H1 (cell line): ENCODE measurements around the gene TFF1. TPM values are rescaled to one million over a fixed set of nuclear protein-coding genes. Genes with fewer than 3 reads are reported as not detected.

Experiments used
- CTCF ChIA-PET: fragments of 300-600 bp; sonication (Branson Sonifier 250); formaldehyde crosslinking; loops from one replicate; lab custom pipeline; 2021; ENCODE audit not compliant: partially characterized antibody; lab: Charles Lee
- POLR2A ChIA-PET: fragments of 300-600 bp; sonication (Branson Sonifier 250); formaldehyde crosslinking; loops from one replicate; lab custom pipeline; 2021; ENCODE audit warnings: inconsistent platforms; ENCODE audit not compliant: partially characterized antibody; lab: Charles Lee
- DNase-seq, 2 experiments: peaks; one replicate each; pipeline versions ENCODE4 v3.0.0 to v3.0.0-alpha.2; 2010 to 2022; ENCODE audit warnings: low spot score in 2 of 2, low read depth in 1 of 2, mixed read lengths in 1 of 2
- FAIRE-seq: peaks from 2 replicates; lab custom pipeline; 2011; peaks lifted over from hg19 to GRCh38; lab: Jason Lieb, UNC
- H2AFZ ChIP-seq: 2 replicates; pipeline ENCODE4 v1.8.1; 2012; ENCODE audit warnings: low read length, inconsistent platforms
- H2AK5ac ChIP-seq: 2 replicates; pipeline ENCODE4 v1.6.1; 2013; ENCODE audit warnings: low read depth, low read length
- H2BK120ac ChIP-seq: replicated peaks from 2 replicates; pipeline ENCODE3; 2013; ENCODE audit warnings: low read depth, low read length, inconsistent platforms
- H2BK12ac ChIP-seq: 2 replicates; pipeline ENCODE4 v1.6.1; 2013; ENCODE audit warnings: low read depth, low read length
- H2BK15ac ChIP-seq: 2 replicates; pipeline ENCODE4 v1.6.1; 2013; ENCODE audit warnings: low read length
- H2BK20ac ChIP-seq: 2 replicates; pipeline ENCODE4 v1.6.1; 2013; ENCODE audit warnings: low read length
- H2BK5ac ChIP-seq: 2 replicates; pipeline ENCODE4 v1.6.1; 2013; ENCODE audit warnings: low read depth, low read length
- H3K14ac ChIP-seq: 2 replicates; pipeline ENCODE4 v1.6.1; 2013; ENCODE audit warnings: inconsistent platforms; ENCODE audit not compliant: insufficient read length
- H3K18ac ChIP-seq: 2 replicates; pipeline ENCODE4 v1.6.1; 2013; ENCODE audit warnings: low read length; ENCODE audit errors: extremely low read depth
- H3K23ac ChIP-seq: 2 replicates; pipeline ENCODE4 v1.6.1; 2013; ENCODE audit warnings: inconsistent platforms; ENCODE audit not compliant: insufficient read length
- H3K23me2 ChIP-seq: 2 replicates; pipeline ENCODE4 v1.6.1; 2013; ENCODE audit warnings: low read depth, low read length
- H3K27ac ChIP-seq: 2 replicates; pipeline ENCODE4 v1.6.1; 2011; ENCODE audit warnings: low read depth, low read length, inconsistent platforms
- H3K27me3 ChIP-seq, 4 experiments: replicated peaks in 1 of 4; 1 replicate in 1 of 4; 2 replicates in 3 of 4; pipeline versions ENCODE4 v1.6.1 to v1.8.1; 2011 to 2013; ENCODE audit warnings: low read length in 3 of 4, mild to moderate bottlenecking in 3 of 4, inconsistent platforms in 2 of 4, mixed read lengths in 2 of 4, moderate library complexity in 1 of 4; ENCODE audit not compliant: control insufficient read depth in 3 of 4, insufficient read depth in 3 of 4; ENCODE audit errors: extremely low read depth in 1 of 4
- H3K36me3 ChIP-seq, 4 experiments: 2 replicates each; pipeline versions ENCODE4 v1.6.1 to v1.8.1; 2011 to 2013; ENCODE audit warnings: mild to moderate bottlenecking in 4 of 4, low read length in 3 of 4, moderate library complexity in 2 of 4, control low read depth in 1 of 4, inconsistent platforms in 1 of 4; ENCODE audit not compliant: insufficient read depth in 4 of 4, control insufficient read depth in 2 of 4
- H3K4ac ChIP-seq: replicated peaks from 2 replicates; pipeline ENCODE3; 2013; ENCODE audit warnings: low read length, low read depth, mixed read lengths, inconsistent platforms; ENCODE audit not compliant: insufficient read length
- H3K4me1 ChIP-seq, 4 experiments: replicated peaks in 1 of 4; 1 replicate in 1 of 4; 2 replicates in 3 of 4; pipeline versions ENCODE4 v1.6.1 to v1.8.1; 2011 to 2013; ENCODE audit warnings: low read length in 3 of 4, inconsistent platforms in 2 of 4, mixed read lengths in 1 of 4; ENCODE audit not compliant: insufficient read depth in 4 of 4, control insufficient read depth in 3 of 4
- H3K4me2 ChIP-seq, 2 experiments: 2 replicates each; pipeline versions ENCODE4 v1.6.1 to v1.8.1; 2011 to 2013; ENCODE audit warnings: low read depth in 2 of 2, low read length in 2 of 2, control low read depth in 1 of 2, inconsistent platforms in 1 of 2, mild to moderate bottlenecking in 1 of 2; ENCODE audit not compliant: insufficient read depth in 1 of 2
- H3K4me3 ChIP-seq, 4 experiments: fragments of 200-600, 300-600 bp in 1 of 4; sonication (generic), shearing (Covaris generic), sonication (Bioruptor Twin) in 1 of 4; 2 replicates each; pipeline versions ENCODE4 v1.5.1 to v1.8.1; 2011 to 2016; ENCODE audit warnings: low read length in 4 of 4, low read depth in 3 of 4, control low read depth in 2 of 4, inconsistent platforms in 2 of 4, mild to moderate bottlenecking in 2 of 4, mixed read lengths in 1 of 4, moderate library complexity in 1 of 4; ENCODE audit not compliant: insufficient read depth in 2 of 4; ENCODE audit errors: extremely low read depth in 1 of 4
- H3K56ac ChIP-seq: replicated peaks from 2 replicates; pipeline ENCODE3; 2013; ENCODE audit warnings: low read depth, mild to moderate bottlenecking, mixed read lengths, low read length, inconsistent platforms; ENCODE audit not compliant: insufficient read length
- H3K79me1 ChIP-seq: 2 replicates; pipeline ENCODE4 v1.6.1; 2013; ENCODE audit warnings: low read depth, low read length, control low read depth
- H3K79me2 ChIP-seq, 2 experiments: 2 replicates each; pipeline versions ENCODE4 v1.6.1 to v1.8.1; 2012 to 2013; ENCODE audit warnings: low read length in 2 of 2, mild to moderate bottlenecking in 2 of 2, inconsistent platforms in 1 of 2; ENCODE audit not compliant: insufficient read depth in 2 of 2, control insufficient read depth in 1 of 2
- H3K9ac ChIP-seq, 4 experiments: replicated peaks in 1 of 4; 1 replicate in 1 of 4; 2 replicates in 3 of 4; pipeline versions ENCODE4 v1.6.1 to v1.8.1; 2011 to 2013; ENCODE audit warnings: low read depth in 3 of 4, low read length in 3 of 4, control low read depth in 2 of 4, mild to moderate bottlenecking in 2 of 4, moderate library complexity in 2 of 4, inconsistent platforms in 1 of 4; ENCODE audit errors: extremely low read depth in 1 of 4
- H3K9me3 ChIP-seq, 2 experiments: 2 replicates each; pipeline versions ENCODE4 v1.6.1 to v1.8.1; 2012 to 2013; ENCODE audit warnings: mild to moderate bottlenecking in 2 of 2, moderate library complexity in 2 of 2, control low read depth in 1 of 2, inconsistent platforms in 1 of 2, low read depth in 1 of 2, low read length in 1 of 2, mixed read lengths in 1 of 2; ENCODE audit not compliant: insufficient read depth in 2 of 2
- H4K20me1 ChIP-seq, 2 experiments: replicated peaks in 1 of 2; 2 replicates each; pipeline versions ENCODE3 to v1.8.1; 2011 to 2013; ENCODE audit warnings: inconsistent platforms in 2 of 2, low read length in 2 of 2, mild to moderate bottlenecking in 1 of 2; ENCODE audit not compliant: insufficient read depth in 2 of 2, control insufficient read depth in 1 of 2
- H4K5ac ChIP-seq: 2 replicates; pipeline ENCODE4 v1.6.1; 2013; ENCODE audit warnings: low read length, low read depth, mixed read lengths, inconsistent platforms; ENCODE audit not compliant: insufficient read length
- H4K8ac ChIP-seq: 2 replicates; pipeline ENCODE4 v1.8.0; 2013; ENCODE audit warnings: mild to moderate bottlenecking, moderate library complexity, low read length, inconsistent platforms; ENCODE audit not compliant: insufficient read depth; ENCODE audit errors: extremely low read depth
- H4K91ac ChIP-seq: replicated peaks from 2 replicates; pipeline ENCODE3; 2013; ENCODE audit warnings: low read length, mixed read lengths, inconsistent platforms; ENCODE audit not compliant: insufficient read length
- SIN3A ChIP-seq, 2 experiments: IDR thresholded peaks in 1 of 2; conservative IDR thresholded peaks in 1 of 2; 2 replicates each; pipeline ENCODE4 v1.6.1; 2011 to 2012; ENCODE audit warnings: low read length in 2 of 2, improper control_type of control experiment in 1 of 2, low read depth in 1 of 2, mild to moderate bottlenecking in 1 of 2
- WGBS, 2 experiments: shearing (Covaris generic) in 1 of 2; methylation state at CpG; one replicate each; pipeline versions ENCODE4 v1.1.6 to v1.1.7; 2013 to 2015; ENCODE audit warnings: low lambda C conversion rate in 2 of 2, mixed read lengths in 2 of 2, inconsistent platforms in 1 of 2, low coverage in 1 of 2, missing lambda C conversion rate in 1 of 2; ENCODE audit not compliant: insufficient replicate concordance in 2 of 2, insufficient coverage in 1 of 2, insufficient read length in 1 of 2; ENCODE audit errors: extremely low coverage in 1 of 2, missing lambda C conversion rate in 1 of 2; 5-methylcytosine and 5-hydroxymethylcytosine counted together
- polyA plus RNA-seq, 7 experiments: library from polyadenylated mRNA; depleted of rRNA in 3 of 7; stranded (reverse) in 5 of 7; unstranded in 2 of 7; fragments of >200 nt in 5 of 7; fragments of 200-250 nt in 2 of 7; gene quantifications; 1 replicate in 5 of 7; 2 replicates in 1 of 7; 4 replicates in 1 of 7; pipeline versions ENCODE4 v1.2.1 to v1.2.3, GENCODE V29; 2011 to 2013; ENCODE audit warnings: missing spikeins in 2 of 7, mixed read lengths in 2 of 7
- total RNA-seq: library from RNA; stranded (reverse); fragmentation: NEBNext Ultra II Directional; extraction: Animal tissue kit (Norgen Biotek cat#: 25700); gene quantifications from 2 replicates; pipeline ENCODE4 v1.2.1, GENCODE V29; 2021

The TFF1 gene
- total and polyA plus RNA-seq, 2 of the 8 experiments (the other 6 are each of a cell fraction or from before 2014, with no cell fraction given), result not detected

DNA sequence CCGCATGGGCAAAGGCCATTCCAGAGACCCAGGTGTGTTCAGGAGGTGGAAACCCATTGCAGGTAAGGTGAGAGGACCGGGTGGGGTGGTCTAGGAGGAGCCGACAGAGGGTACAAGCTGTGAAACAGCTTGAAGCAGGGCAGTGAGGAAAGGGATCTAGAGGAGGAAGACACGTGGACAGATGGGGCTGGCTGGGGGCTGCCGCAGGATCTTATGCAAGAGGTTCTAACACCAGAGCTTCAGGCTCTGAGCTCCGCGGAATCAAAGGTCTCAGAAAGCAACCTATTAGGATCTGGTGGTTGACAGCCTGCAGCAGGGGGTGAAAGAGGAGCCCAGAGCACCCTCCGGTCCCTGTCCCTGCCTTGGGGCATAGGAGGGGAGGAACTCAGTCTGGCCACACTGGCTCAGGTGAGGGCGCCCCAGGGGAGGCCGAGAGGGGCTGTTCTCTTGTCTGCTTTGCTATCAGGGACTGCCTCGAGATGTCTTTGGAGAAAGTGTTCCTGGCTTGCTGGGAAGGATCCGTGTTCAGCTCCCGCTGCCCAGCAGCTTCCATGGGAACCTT, 1.9 kb downstream of the TFF1 start:
- no peak for DNase-seq
- Histone ChIP-seq H3K9me3 (peaks cover 7 to 8% of the 10 kb centered on the region in 2 experiments; a peak in 3 of 4 replicates), H3K27me3 (no peaks in the 10 kb centered on the region), H2BK5ac (no peak overlapping the region), H3K9ac (no peak overlapping the region), H3K23me2 (no peaks in the 10 kb centered on the region), H3K14ac (no peak overlapping the region), H3K4me1 (no peaks in the 10 kb centered on the region; a peak in 2 of 7 replicates), H2BK12ac (0 out of 2 replicates have a peak overlapping the region, but pooled peaks have one; percentile 3), H4K20me1 (no peaks in the 10 kb centered on the region), H2AFZ (no peak overlapping the region), H3K79me1 (no peaks in the 10 kb centered on the region), H3K23ac (no peak overlapping the region), H3K4me3 (no peak overlapping the region), H2BK120ac (no peak overlapping the region), H2BK20ac (no peak overlapping the region), H3K4me2 (no peak overlapping the region), H3K36me3 (no peaks in the 10 kb centered on the region), H2AK5ac (no peak overlapping the region), H4K91ac (no peak overlapping the region), H3K4ac (no peak overlapping the region), H4K8ac (peak overlapping the region; percentile 39; the same call in 1 of the 2 replicates), H3K27ac (no peak overlapping the region), H3K56ac (no peak overlapping the region), H3K79me2 (no peaks in the 10 kb centered on the region), H2BK15ac (no peak overlapping the region), H4K5ac (no peak overlapping the region), H3K18ac (no peak overlapping the region)
- ChIA-PET POLR2A (no interaction called here), CTCF (interaction anchor here (1.1 to 4.0 kb wide), 4 partner anchors 17 to 218 kb away, joined by 3 to 28 read pairs (median 4); no protein-coding TSS in a partner anchor)
- FAIRE-seq, result no peak
- no peak for TF ChIP-seq SIN3A (conservative IDR thresholded peaks at IDR 0.05 in 1 of 2, IDR thresholded peaks at IDR 0.05 in 1 of 2; ENCODE audit: low read depth in 1 of 2, low read length in 2 of 2)
- WGBS, 2 experiments, result 87% methylated on average over 13 of the region's 13 CpGs; no CpG with 5 or more reads in 1 of the 2 experiments
